GM21737 (cell line): ENCODE measurements around the gene SPTAN1.
"Not testable (repeated sequence)": the region's sequence is repeated elsewhere in the genome, so short reads cannot be mapped to it uniquely, and the experiment has no call there.

Experiments used
- ATAC-seq: cut with Tn5 transposase; IDR thresholded peaks from one replicate; pipeline ENCODE4 v1.9.1; 2021; ENCODE audit warnings: mild to moderate bottlenecking, moderate library complexity; ENCODE audit not compliant: unreplicated experiment

SPTAN1 gene

GRCh38 chr9:128631636-128632035 lies 79.2 kb downstream of the SPTAN1 start:
- ATAC-seq, result no peak

GRCh38 chr9:128632066-128632465 lies 79.7 kb downstream of the SPTAN1 start:
- ATAC-seq, result no peak

GRCh38 chr9:128632486-128632885 lies 80.1 kb downstream of the SPTAN1 start:
- ATAC-seq, result no peak

GRCh38 chr9:128633057-128633456 lies 80.7 kb downstream of the SPTAN1 start:
- no peak for ATAC-seq

- no peak for ATAC-seq
Measured at GRCh38 chr9:128633601-128634000, 81.2 kb downstream of the SPTAN1 start.

GRCh38 chr9:128634111-128634510 lies 81.7 kb downstream of the SPTAN1 start:
- no peak for ATAC-seq

- no peak for ATAC-seq
Measured at GRCh38 chr9:128634651-128635262, 82.4 kb downstream of the SPTAN1 start.

- no peak for ATAC-seq
Measured at GRCh38 chr9:128635266-128636023, 83.1 kb downstream of the SPTAN1 start.

GRCh38 chr9:128636024-128636390 lies 83.6 kb downstream of the SPTAN1 start:
- ATAC-seq, result no peak

GRCh38 chr9:128636556-128637530 lies 84.5 kb downstream of the SPTAN1 start:
- ATAC-seq, result no peak

GRCh38 chr9:128637656-128638055 lies 85.3 kb downstream of the SPTAN1 start:
- no peak for ATAC-seq

GRCh38 chr9:128638580-128638979 lies 86.2 kb downstream of the SPTAN1 start:
- no peak for ATAC-seq

- no peak for ATAC-seq
Measured at GRCh38 chr9:128640603-128641002, 88.2 kb downstream of the SPTAN1 start.

GRCh38 chr9:128642675-128643245 lies 90.4 kb downstream of the SPTAN1 start:
- ATAC-seq, result no peak

GRCh38 chr9:128643519-128644300 lies 91.3 kb downstream of the SPTAN1 start:
- peak; percentile 64 for ATAC-seq

GRCh38 chr9:128648206-128648605 lies 95.8 kb downstream of the SPTAN1 start:
- ATAC-seq, result not testable (repeated sequence)

- ATAC-seq, result no peak
Measured at GRCh38 chr9:128651798-128652197, 99.4 kb downstream of the SPTAN1 start.

- no peak for ATAC-seq
Measured at GRCh38 chr9:128653908-128654307, 101.5 kb downstream of the SPTAN1 start.

GRCh38 chr9:128654481-128654880 lies 102.1 kb downstream of the SPTAN1 start:
- no peak for ATAC-seq
